K562 (cell line): Measurements from ENCODE around the gene BRAT1. TPM values are rescaled to one million over a fixed set of nuclear protein-coding genes. Genes with fewer than 3 reads are reported as not detected.

ENCODE experiments used
- ATAC-seq: fragments of 200-7000 bp; cut with Tn5 transposase; 3 replicates; pipeline ENCODE4 v1.9.1; 2020; ENCODE audit warnings: moderate library complexity
- BruUV-seq: library from RNA; stranded (reverse); fragments of 400-500 nt; replicated peaks from 2 replicates; lab custom pipeline; 2021; lab: Mats Ljungman, UMichigan
- CTCF ChIA-PET: fragments of 300-600 bp; formaldehyde crosslinking; extraction: SDS; loops from one replicate; lab custom pipeline; 2021; ENCODE audit warnings: low intra/inter-chr PET ratio; lab: Yijun Ruan, JAX
- POLR2A ChIA-PET: fragments of 300-600, 350-650 bp; sonication (Branson Sonifier 250); formaldehyde crosslinking; extraction: SDS; loops from one replicate; lab custom pipeline; 2021; ENCODE audit warnings: antibody characterized with exemption, inconsistent platforms; lab: Yijun Ruan, JAX
- DNase-seq, 4 experiments: peaks; one replicate each; pipeline versions ENCODE4 v3.0.0 to v3.0.0-alpha.2; 2011 to 2018; ENCODE audit warnings: low spot score in 3 of 4, mixed read lengths in 3 of 4; ENCODE audit errors: extremely low read depth in 1 of 4
- FAIRE-seq: peaks from 2 replicates; lab custom pipeline; 2011; peaks lifted over from hg19 to GRCh38; lab: Jason Lieb, UNC
- H2AFZ ChIP-seq: 2 replicates; pipeline ENCODE4 v1.6.0; 2011; ENCODE audit warnings: low read depth, low read length, control low read depth, inconsistent platforms
- H3K27ac ChIP-seq: fragments of 200-600 bp; 3 replicates; pipeline ENCODE4 v1.8.0; 2011; ENCODE audit warnings: low read depth, mild to moderate bottlenecking, control low read depth, inconsistent platforms, low read length, moderate library complexity, mixed read lengths; ENCODE audit errors: extremely low read depth
- H3K27me3 ChIP-seq, 2 experiments: fragments of 300-600 bp in 1 of 2; 2 replicates in 1 of 2; 3 replicates in 1 of 2; pipeline versions ENCODE4 v1.6.0 to v1.8.0; 2011; ENCODE audit warnings: inconsistent platforms in 2 of 2, low read length in 2 of 2, mild to moderate bottlenecking in 1 of 2, mixed read lengths in 1 of 2, moderate library complexity in 1 of 2; ENCODE audit not compliant: control insufficient read depth in 2 of 2, insufficient read depth in 2 of 2
- H3K36me3 ChIP-seq: fragments of 300-600 bp; 3 replicates; pipeline ENCODE4 v1.8.0; 2011; ENCODE audit warnings: mild to moderate bottlenecking, low read length, inconsistent platforms; ENCODE audit not compliant: control insufficient read depth, insufficient read depth
- H3K4me1 ChIP-seq, 2 experiments: fragments of 200-600 bp in 1 of 2; replicated peaks in 1 of 2; 2 replicates in 1 of 2; 3 replicates in 1 of 2; pipeline versions ENCODE4 v1.5.1 to v1.8.0; 2011; ENCODE audit warnings: inconsistent platforms in 2 of 2, low read length in 2 of 2, mild to moderate bottlenecking in 1 of 2, mixed read lengths in 1 of 2, moderate library complexity in 1 of 2; ENCODE audit not compliant: control insufficient read depth in 2 of 2, insufficient read depth in 2 of 2
- H3K4me2 ChIP-seq: 2 replicates; pipeline ENCODE4 v1.6.1; 2011; ENCODE audit warnings: low read length, control low read depth, inconsistent platforms, mixed read lengths; ENCODE audit not compliant: insufficient read depth
- H3K4me3 ChIP-seq: fragments of 200-600 bp; sonication (generic), shearing (Covaris generic); 2 replicates; pipeline ENCODE4 v1.5.1; 2016; ENCODE audit warnings: control low read depth, inconsistent platforms
- H3K79me2 ChIP-seq: fragments of 200-600 bp; 3 replicates; pipeline ENCODE4 v1.8.0; 2011; ENCODE audit warnings: low read length, inconsistent platforms; ENCODE audit not compliant: control insufficient read depth, insufficient read depth
- H3K9ac ChIP-seq, 2 experiments: 2 replicates each; pipeline versions ENCODE4 v1.6.0 to v1.6.1; 2011; ENCODE audit warnings: low read depth in 2 of 2, low read length in 2 of 2, control low read depth in 1 of 2, inconsistent platforms in 1 of 2, mild to moderate bottlenecking in 1 of 2, mixed read lengths in 1 of 2; ENCODE audit not compliant: insufficient read depth in 1 of 2
- H3K9me1 ChIP-seq: one replicate; pipeline ENCODE4 v1.6.0; 2011; ENCODE audit warnings: inconsistent platforms, mild to moderate bottlenecking, low read length, moderate library complexity; ENCODE audit not compliant: control insufficient read depth, insufficient read depth
- H3K9me3 ChIP-seq: replicated peaks from 2 replicates; pipeline ENCODE4 v1.5.1; 2011; ENCODE audit warnings: low read depth, low read length, inconsistent platforms; ENCODE audit not compliant: control insufficient read depth, insufficient read depth
- H4K20me1 ChIP-seq: replicated peaks from 2 replicates; pipeline ENCODE4 v1.6.1; 2011; ENCODE audit warnings: low read length, inconsistent platforms, mixed read lengths; ENCODE audit not compliant: control insufficient read depth, insufficient read depth
- ARNT ChIP-seq, 2 experiments: fragments of 450-650 bp; IDR thresholded peaks; 2 replicates each; pipeline ENCODE4 v1.6.1; 2016; ENCODE audit warnings: mild to moderate bottlenecking in 1 of 2
- BCOR ChIP-seq: fragments of 450-650 bp; IDR thresholded peaks from 2 replicates; pipeline ENCODE4 v1.6.1; 2016
- CREM ChIP-seq: IDR thresholded peaks from 2 replicates; pipeline ENCODE4 v1.6.1; 2014; ENCODE audit warnings: antibody characterized with exemption, low read depth
- CTCF ChIP-seq, 3 experiments: IDR thresholded peaks in 2 of 3; conservative IDR thresholded peaks in 1 of 3; 2 replicates each; pipeline ENCODE4 v1.5.1; 2011 to 2012; ENCODE audit warnings: low read length in 3 of 3, mild to moderate bottlenecking in 3 of 3, control low read depth in 2 of 3, improper control_type of control experiment in 1 of 3, inconsistent platforms in 1 of 3, low read depth in 1 of 3, mixed read lengths in 1 of 3, moderate library complexity in 1 of 3; ENCODE audit not compliant: insufficient read depth in 2 of 3
- E2F6 ChIP-seq, 2 experiments: IDR thresholded peaks; 2 replicates each; pipeline ENCODE4 v1.6.1; 2011; ENCODE audit warnings: borderline replicate concordance in 1 of 2, control low read depth in 1 of 2, low read depth in 1 of 2, low read length in 1 of 2, mild to moderate bottlenecking in 1 of 2, mixed read lengths in 1 of 2, moderate library complexity in 1 of 2; ENCODE audit not compliant: insufficient read depth in 1 of 2, insufficient read length in 1 of 2, poor library complexity in 1 of 2, severe bottlenecking in 1 of 2; ENCODE audit errors: extremely low read depth in 1 of 2
- FOXA3 ChIP-seq, 2 experiments: fragments of 450-650 bp in 1 of 2; sonication (generic) in 1 of 2; formaldehyde crosslinking; IDR thresholded peaks in 1 of 2; conservative IDR thresholded peaks in 1 of 2; 2 replicates each; pipeline versions ENCODE4 v1.4.0 to v1.8.0; 2020 to 2022; ENCODE audit warnings: mild to moderate bottlenecking in 2 of 2, missing genetic modification reagents in 1 of 2
- HDAC1 ChIP-seq, 2 experiments: fragments of 450-650 bp; IDR thresholded peaks; 2 replicates each; pipeline ENCODE4 v1.6.1; 2016 to 2017; ENCODE audit warnings: inconsistent platforms in 1 of 2, mild to moderate bottlenecking in 1 of 2, moderate library complexity in 1 of 2
- SMAD4 ChIP-seq: fragments of 250-450 bp; sonication (Bioruptor Pico); conservative IDR thresholded peaks from 2 replicates; pipeline ENCODE4 v1.8.0; 2021; ENCODE audit warnings: inconsistent platforms, mild to moderate bottlenecking, moderate library complexity
- TEAD1 ChIP-seq, 2 experiments: fragments of 450-650 bp in 1 of 2; sonication (generic) in 1 of 2; formaldehyde crosslinking; IDR thresholded peaks; 2 replicates each; pipeline versions ENCODE4 v1.4.0 to v1.8.0; 2020 to 2022; ENCODE audit warnings: mild to moderate bottlenecking in 2 of 2, missing genetic modification reagents in 1 of 2
- ZBTB7A ChIP-seq: IDR thresholded peaks from 2 replicates; pipeline ENCODE4 v1.6.1; 2011; ENCODE audit warnings: low read depth, mild to moderate bottlenecking, low read length, moderate library complexity, borderline replicate concordance; ENCODE audit not compliant: control insufficient read depth
- ZC3H4 ChIP-seq: sonication (generic); formaldehyde crosslinking; IDR thresholded peaks from 2 replicates; pipeline ENCODE4 v1.9.0; 2021; ENCODE audit warnings: missing genetic modification reagents, borderline replicate concordance
- WGBS: fragments of 100-300 bp; shearing (Covaris generic); methylation state at CpG from one replicate; pipeline ENCODE4 v1.1.6; 2016; ENCODE audit warnings: low coverage, mixed read lengths; ENCODE audit not compliant: insufficient coverage; ENCODE audit errors: missing lambda C conversion rate; 5-methylcytosine and 5-hydroxymethylcytosine counted together
- in situ Hi-C: fragments of 300-500 bp; cut with MboI; formaldehyde crosslinking; loops from 4 replicates; pipeline ENCODE4 v1.15.0; 2018; ENCODE audit warnings: inconsistent platforms, mixed read lengths
- intact Hi-C: fragments of 100-400 bp; cut with micrococcal nuclease; formaldehyde crosslinking; loops from 2 replicates; pipeline ENCODE4 v1.14.2; 2022
- polyA plus RNA-seq, 8 experiments: library from polyadenylated mRNA; depleted of rRNA in 4 of 8; stranded (reverse) in 5 of 8; unstranded in 3 of 8; fragments of >200 nt; fragmentation: Nextera tagmentation in 2 of 8; fragmentation: Illumina TruSeq in 1 of 8; extraction: Ambion mirVana in 2 of 8; extraction: Trizol in 1 of 8; gene quantifications; 2 replicates each; pipeline versions ENCODE4 v1.2.1 to v1.2.3, GENCODE V29; 2011 to 2014; ENCODE audit warnings: inconsistent platforms in 1 of 8, missing spikeins in 1 of 8
- total RNA-seq, 7 experiments: library from RNA; depleted of rRNA in 6 of 7; stranded (reverse); fragments of >200 nt in 6 of 7; fragmentation: Illumina TruSeq in 2 of 7; extraction: Trizol in 2 of 7; gene quantifications; 2 replicates each; pipeline versions ENCODE4 v1.2.1 to v1.2.3, GENCODE V29; 2011 to 2021; ENCODE audit warnings: low replicate concordance in 1 of 7
- TF ChIP-seq, protein P1 (sequence below), 3 experiments: fragments of 200-800 bp in 1 of 3; sonication (Bioruptor generic) in 1 of 3; sonication (generic) in 1 of 3; formaldehyde crosslinking in 1 of 3; IDR thresholded peaks; 2 replicates each; pipeline versions ENCODE4 v1.6.1 to v1.8.0; 2016 to 2022; ENCODE audit warnings: mild to moderate bottlenecking in 2 of 3, missing compliant biosample characterization in 2 of 3, missing genetic modification characterization in 2 of 3, missing genetic modification reagents in 1 of 3

Gene BRAT1
- total and polyA plus RNA-seq, 9 of the 15 experiments (the other 6 are each of a cell fraction or from before 2014, with no cell fraction given) = 0.13 to 49.6 (median 10.5) TPM

DNA sequence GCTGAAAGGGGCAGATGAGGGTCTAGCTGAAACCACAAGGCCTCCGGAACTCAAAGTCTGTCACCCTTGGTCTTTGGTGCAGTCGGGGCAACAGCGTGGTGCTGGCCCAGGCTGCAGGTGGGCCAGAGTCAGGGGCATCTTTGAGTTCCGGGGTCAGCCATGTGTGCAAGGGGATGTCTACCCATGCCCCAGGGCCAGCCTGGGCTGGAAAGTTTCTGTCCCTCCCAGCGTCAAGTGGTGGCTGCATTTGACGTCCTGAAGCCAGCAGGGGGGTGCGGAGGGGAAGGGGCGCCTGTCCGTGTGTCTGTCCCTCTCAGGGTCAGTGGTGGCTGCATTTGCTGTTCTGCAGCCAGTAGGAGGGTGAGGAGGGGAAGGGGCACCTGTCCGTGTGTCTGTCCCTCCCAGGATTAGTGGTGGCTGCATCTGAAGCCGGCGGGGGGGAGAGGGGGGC is 638 bp downstream of the BRAT1 start:
- Histone ChIP-seq H3K79me2 (peaks cover 40% of the 10 kb centered on the region), H3K27me3 (no peaks in the 10 kb centered on the region), H3K9me1 (no peaks in the 10 kb centered on the region), H3K4me1 (peaks cover 11 to 42% of the 10 kb centered on the region in 2 experiments; a peak in 4 of 5 replicates), H3K4me2 (peak overlapping the region; percentile 97), H4K20me1 (peaks cover 4% of the 10 kb centered on the region; the same call in 1 of the 2 replicates), H3K27ac (peak overlapping the region; percentile 100), H3K9me3 (no peaks in the 10 kb centered on the region), H3K4me3 (peak overlapping the region; percentile 99), H3K9ac (peak overlapping the region; percentile 99 to 100), H3K36me3 (peaks cover 31% of the 10 kb centered on the region), H2AFZ (peak overlapping the region; percentile 56; the same call in 1 of the 2 replicates)
- ChIA-PET CTCF (interaction anchor here (0.6 kb wide), 1 partner anchor 57 kb away, joined by 3 read pairs; no protein-coding TSS in a partner anchor), POLR2A (interaction anchor here (0.6 kb wide), 1 partner anchor 368 kb away, joined by 3 read pairs; no protein-coding TSS in a partner anchor)
- ATAC-seq = peak; percentile 19
- peak in 2 of 4 experiments; percentile 38 to 39 for DNase-seq
- intact Hi-C loops = no loop called here
- no peak for TF ChIP-seq SMAD4
- TF ChIP-seq HDAC1 (IDR thresholded peaks at IDR 0.05) = 0 out of 4 replicates have a peak, but pooled peaks of 1 of the 2 experiments have one; percentile 7
- TF ChIP-seq, protein P1, sequence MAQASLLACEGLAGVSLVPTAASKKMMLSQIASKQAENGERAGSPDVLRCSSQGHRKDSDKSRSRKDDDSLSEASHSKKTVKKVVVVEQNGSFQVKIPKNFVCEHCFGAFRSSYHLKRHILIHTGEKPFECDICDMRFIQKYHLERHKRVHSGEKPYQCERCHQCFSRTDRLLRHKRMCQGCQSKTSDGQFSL (CRISPR knock-in tag; IDR thresholded peaks at IDR 0.05) = peak; percentile 10; the same call in 1 of the 2 replicates
- TF ChIP-seq, protein P1 (tag; IDR thresholded peaks at IDR 0.05) = no peak
- no peak for TF ChIP-seq CREM
- TF ChIP-seq FOXA3 (CRISPR knock-in tag; conservative IDR thresholded peaks at IDR 0.05 in 1 of 2, IDR thresholded peaks at IDR 0.05 in 1 of 2) = 0 out of 4 replicates have a peak, but pooled peaks of 1 of the 2 experiments have one; percentile 52
- TF ChIP-seq TEAD1 (CRISPR knock-in tag; IDR thresholded peaks at IDR 0.05) = 0 out of 4 replicates have a peak, but pooled peaks of 1 of the 2 experiments have one; percentile 32
- TF ChIP-seq ZC3H4 (CRISPR knock-in tag) = 0 out of 2 replicates have a peak, but pooled peaks have one; percentile 26
- TF ChIP-seq ARNT (IDR thresholded peaks at IDR 0.05) = no peak
- TF ChIP-seq CTCF (IDR thresholded peaks at IDR 0.05 in 2 of 3, conservative IDR thresholded peaks at IDR 0.05 in 1 of 3; ENCODE audit: insufficient read depth in 2 of 3, low read depth in 1 of 3, low read length in 3 of 3) = peak in 2 of 3 experiments; percentile 4; a peak in 1 of 6 replicates
- TF ChIP-seq BCOR = no peak
- no peak; the same call in 1 of the 2 replicates for TF ChIP-seq ZBTB7A
- peak in 1 of 2 experiments; percentile 11 for TF ChIP-seq E2F6 (IDR thresholded peaks at IDR 0.05; ENCODE audit: borderline replicate concordance in 1 of 2, extremely low read depth in 1 of 2, insufficient read depth in 1 of 2, insufficient read length in 1 of 2, low read depth in 1 of 2, low read length in 1 of 2, poor library complexity in 1 of 2, severe bottlenecking in 1 of 2)
- WGBS = 4% methylated on average over 10 of the region's 12 CpGs
- in situ Hi-C loops = no loop called here
- no peak for FAIRE-seq
- BruUV-seq = TSS peak; percentile 46
